Testis (tissue), 3 donors: ENCODE results near the gene KRTAP5-3. TPM values are rescaled to one million over a fixed set of nuclear protein-coding genes. Genes with fewer than 3 reads are reported as not detected.

Experiments used
- DNase-seq: peaks from one replicate; pipeline ENCODE4 v3.0.0-alpha.2; 2019
- H3K27ac ChIP-seq, 2 donors: fragments of 200-600 bp; sonication (generic); one replicate each; pipeline ENCODE4 v1.5.1; 2019
- H3K27me3 ChIP-seq: fragments of 200-600 bp; sonication (generic); one replicate; pipeline ENCODE4 v1.5.1; 2019
- H3K36me3 ChIP-seq: fragments of 200-600 bp; sonication (generic); one replicate; pipeline ENCODE4 v1.5.1; 2017; ENCODE audit warnings: low read depth; ENCODE audit errors: missing control alignments
- H3K4me1 ChIP-seq: fragments of 200-600 bp; sonication (generic); one replicate; pipeline ENCODE4 v1.5.1; 2019
- H3K4me3 ChIP-seq, 2 donors: fragments of 200-600 bp; sonication (generic); one replicate each; pipeline ENCODE4 v1.5.1; 2017 to 2019
- H3K9me3 ChIP-seq: fragments of 200-600 bp; sonication (generic); one replicate; pipeline ENCODE4 v1.5.1; 2017
- POLR2A ChIP-seq: fragments of 450-650 bp; IDR thresholded peaks from one replicate; pipeline ENCODE4 v1.6.1; 2017; ENCODE audit warnings: antibody characterized with exemption, mild to moderate bottlenecking, moderate library complexity
- WGBS, 2 donors: methylation state at CpG; one replicate each; pipeline ENCODE4 v1.1.5; 2018; 5-methylcytosine and 5-hydroxymethylcytosine counted together
- intact Hi-C: fragments of 100-400 bp; cut with DNase I; formaldehyde crosslinking; loops from one replicate; pipeline ENCODE4 v1.15.1; 2023; ENCODE audit warnings: low total_unique reads
- polyA plus RNA-seq: library from polyadenylated mRNA; stranded (reverse); fragments of 350-450 nt; fragmentation: Illumina TruSeq; extraction: RNeasy Lipid Tissue Mini Kit (QIAGEN cat#74804); gene quantifications from one replicate; pipeline ENCODE4 v1.2.3, GENCODE V29; 2014; ENCODE audit warnings: low read depth, low replicate concordance; ENCODE audit not compliant: insufficient read depth
- total RNA-seq, 2 donors: library from RNA; depleted of rRNA; stranded (reverse); fragments of >200 nt; gene quantifications; one replicate each; pipeline ENCODE4 v1.2.3, GENCODE V29; 2016
- TF ChIP-seq, protein P1 (sequence below), 3 experiments: fragments of 450-650 bp in 2 of 3; fragments of 200-600 bp in 1 of 3; sonication (generic) in 1 of 3; IDR thresholded peaks; one replicate each; pipeline ENCODE4 v1.5.1; 2016 to 2019; ENCODE audit warnings: antibody characterized with exemption in 3 of 3, mild to moderate bottlenecking in 2 of 3, moderate library complexity in 1 of 3

Gene KRTAP5-3
- total and polyA plus RNA-seq, 3 donors from 2014 or later, result not detected

DNA sequence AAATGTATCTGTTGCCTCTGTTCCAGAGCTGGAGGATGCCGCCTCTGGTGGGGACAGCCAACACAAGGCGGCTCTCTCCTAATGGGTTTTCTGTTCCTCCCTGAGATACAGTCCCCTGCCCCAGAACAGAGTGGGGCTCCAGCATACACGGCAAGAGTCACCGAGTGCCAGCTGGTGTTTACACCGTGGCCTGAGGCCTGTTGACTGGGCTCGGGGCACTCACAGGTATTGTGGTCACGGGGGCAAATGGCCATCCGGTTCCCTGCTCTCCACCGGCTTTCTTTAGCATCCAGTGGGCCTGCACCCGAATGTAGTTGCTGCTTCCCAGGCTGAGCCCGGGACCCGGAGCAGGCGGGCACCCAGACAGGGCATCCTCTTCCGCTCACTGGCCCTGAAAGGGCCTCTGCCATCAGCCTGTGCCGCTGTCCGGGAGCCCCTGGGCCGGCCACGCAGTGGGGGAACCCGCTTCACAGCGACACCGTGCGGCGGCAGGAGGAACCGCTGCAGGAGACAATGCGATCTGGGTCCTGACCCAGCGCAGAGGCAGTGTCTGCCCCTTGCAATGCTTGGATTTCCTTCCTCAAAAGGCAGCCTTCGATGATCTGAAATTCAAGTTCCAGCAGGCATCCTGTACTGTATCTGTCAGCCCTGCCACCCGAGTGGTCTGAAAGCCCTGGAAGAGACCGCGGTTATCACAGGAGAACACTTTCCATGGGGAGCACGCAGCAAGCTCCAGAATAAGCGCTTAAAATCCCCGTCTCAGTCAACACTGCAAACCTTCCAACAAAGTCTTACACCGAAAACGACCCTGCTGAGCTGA is 20.5 kb upstream of the KRTAP5-3 start:
- no peak overlapping the region for H3K4me3 ChIP-seq
- DNase-seq, result peak; percentile 64
- H3K4me1 ChIP-seq, result peaks cover 4% of the 10 kb centered on the region
- H3K36me3 ChIP-seq, result no peaks in the 10 kb centered on the region
- 26 to 33% methylated on average over 14 to 34 of the region's 35 CpGs for WGBS, 2 donors
- H3K9me3 ChIP-seq, result no peaks in the 10 kb centered on the region
- no peak for TF ChIP-seq POLR2A
- TF ChIP-seq, protein P1, sequence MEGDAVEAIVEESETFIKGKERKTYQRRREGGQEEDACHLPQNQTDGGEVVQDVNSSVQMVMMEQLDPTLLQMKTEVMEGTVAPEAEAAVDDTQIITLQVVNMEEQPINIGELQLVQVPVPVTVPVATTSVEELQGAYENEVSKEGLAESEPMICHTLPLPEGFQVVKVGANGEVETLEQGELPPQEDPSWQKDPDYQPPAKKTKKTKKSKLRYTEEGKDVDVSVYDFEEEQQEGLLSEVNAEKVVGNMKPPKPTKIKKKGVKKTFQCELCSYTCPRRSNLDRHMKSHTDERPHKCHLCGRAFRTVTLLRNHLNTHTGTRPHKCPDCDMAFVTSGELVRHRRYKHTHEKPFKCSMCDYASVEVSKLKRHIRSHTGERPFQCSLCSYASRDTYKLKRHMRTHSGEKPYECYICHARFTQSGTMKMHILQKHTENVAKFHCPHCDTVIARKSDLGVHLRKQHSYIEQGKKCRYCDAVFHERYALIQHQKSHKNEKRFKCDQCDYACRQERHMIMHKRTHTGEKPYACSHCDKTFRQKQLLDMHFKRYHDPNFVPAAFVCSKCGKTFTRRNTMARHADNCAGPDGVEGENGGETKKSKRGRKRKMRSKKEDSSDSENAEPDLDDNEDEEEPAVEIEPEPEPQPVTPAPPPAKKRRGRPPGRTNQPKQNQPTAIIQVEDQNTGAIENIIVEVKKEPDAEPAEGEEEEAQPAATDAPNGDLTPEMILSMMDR (IDR thresholded peaks at IDR 0.05), result peak; percentile 37 to 87 (median 83)
- H3K27me3 ChIP-seq, result no peaks in the 10 kb centered on the region
- no peak overlapping the region for H3K27ac ChIP-seq
- intact Hi-C loops, result no loop called here

DNA sequence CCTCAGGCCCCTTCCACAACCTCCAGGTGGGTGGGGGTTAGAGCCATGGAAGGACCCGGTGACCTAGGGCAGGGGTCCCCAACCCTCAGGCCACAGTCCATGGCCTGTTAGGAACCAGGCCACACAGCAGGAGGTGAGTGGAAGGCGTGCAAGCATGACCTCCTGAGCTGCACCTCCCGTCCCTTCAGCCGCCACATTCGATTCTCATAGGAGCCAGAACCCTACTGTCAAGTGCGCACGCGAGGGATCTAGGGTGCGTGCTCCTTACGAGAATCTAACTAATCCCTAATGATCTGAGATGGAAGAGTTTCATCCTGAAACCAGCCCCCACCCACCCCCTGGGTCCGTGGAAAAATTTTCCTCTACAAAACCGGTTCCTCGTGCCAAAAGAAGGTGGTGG is 17.3 kb upstream of the KRTAP5-3 start:
- Histone ChIP-seq H3K4me1 (no peaks in the 10 kb centered on the region), H3K36me3 (no peaks in the 10 kb centered on the region), H3K4me3 (no peak overlapping the region), H3K27ac (no peak overlapping the region), H3K27me3 (no peaks in the 10 kb centered on the region), H3K9me3 (no peaks in the 10 kb centered on the region)
- intact Hi-C loops, result no loop called here
- WGBS, 2 donors, result 94 to 98% methylated on average over 8 to 13 of the region's 13 CpGs
- TF ChIP-seq, protein P1 (IDR thresholded peaks at IDR 0.05), result no peak
- TF ChIP-seq POLR2A, result no peak
- no peak for DNase-seq

DNA sequence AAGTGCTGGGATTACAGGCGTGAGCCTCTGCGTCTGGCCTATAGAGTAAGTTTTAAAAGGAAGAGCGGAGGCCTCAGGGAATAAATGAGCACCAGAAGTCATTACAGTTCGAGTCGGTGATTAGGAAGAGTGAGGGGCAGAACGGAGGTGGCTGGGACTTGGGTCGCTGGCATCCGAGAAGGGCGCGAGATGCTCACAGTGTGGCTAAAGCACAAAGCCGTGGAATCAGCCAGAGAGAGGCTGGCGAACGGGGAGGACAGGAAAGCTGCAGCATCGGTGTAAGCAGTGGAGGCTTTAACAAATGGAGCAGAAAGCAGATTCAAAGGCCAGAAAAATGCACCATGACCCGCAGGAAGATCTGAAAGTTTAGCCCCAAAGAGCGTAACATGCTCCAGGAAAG is 16.4 kb upstream of the KRTAP5-3 start:
- DNase-seq, result no peak
- Histone ChIP-seq H3K27me3 (no peaks in the 10 kb centered on the region), H3K4me3 (no peak overlapping the region), H3K9me3 (no peaks in the 10 kb centered on the region), H3K27ac (no peak overlapping the region), H3K36me3 (no peaks in the 10 kb centered on the region), H3K4me1 (no peaks in the 10 kb centered on the region)
- intact Hi-C loops, result no loop called here
- WGBS, 2 donors, result 83 to 87% methylated on average over 16 of the region's 16 CpGs
- TF ChIP-seq POLR2A, result no peak
- TF ChIP-seq, protein P1 (IDR thresholded peaks at IDR 0.05), result no peak

DNA sequence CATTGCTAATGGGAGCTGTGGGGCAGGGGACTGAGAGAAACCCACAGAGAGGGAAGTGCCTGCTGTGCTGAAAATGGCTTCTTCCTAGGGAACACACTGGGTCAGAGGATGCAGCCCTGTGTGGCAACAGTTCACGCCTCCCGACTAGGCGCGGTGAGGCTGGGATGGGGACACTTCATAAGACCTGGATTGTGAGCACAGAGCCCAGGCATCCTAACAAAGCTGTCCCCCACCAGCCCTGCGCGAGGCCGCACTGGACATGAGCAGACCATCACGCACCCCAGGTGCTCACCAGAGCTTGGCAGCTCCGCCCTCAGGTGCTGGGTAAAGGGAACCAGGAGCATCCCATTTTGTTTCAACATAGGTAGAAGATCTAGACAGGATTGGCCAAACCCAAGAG is 15.5 kb upstream of the KRTAP5-3 start:
- WGBS, 2 donors, result 85 to 95% methylated on average over 9 of the region's 9 CpGs

More for the DNA sequence above, 15.5 kb upstream of the KRTAP5-3 start:
- Histone ChIP-seq H3K27me3 (no peaks in the 10 kb centered on the region), H3K4me1 (no peaks in the 10 kb centered on the region), H3K27ac (no peak overlapping the region), H3K36me3 (no peaks in the 10 kb centered on the region), H3K4me3 (no peak overlapping the region), H3K9me3 (no peaks in the 10 kb centered on the region)
- no peak for DNase-seq
- intact Hi-C loops, result no loop called here
- no peak for TF ChIP-seq POLR2A
- TF ChIP-seq, protein P1 (IDR thresholded peaks at IDR 0.05), result no peak
